H9 (cell line): ENCODE results near the gene DIAPH3. TPM values are rescaled to one million over a fixed set of nuclear protein-coding genes. Genes with fewer than 3 reads are reported as not detected.

ENCODE experiments used
- DNase-seq: peaks from one replicate; pipeline ENCODE4 v3.0.0-alpha.2; 2017
- H2AFZ ChIP-seq: one replicate; pipeline ENCODE4 v1.6.1; 2013; ENCODE audit warnings: mild to moderate bottlenecking, low read length, control low read depth, moderate library complexity
- H2AK5ac ChIP-seq: 2 replicates; pipeline ENCODE4 v1.6.1; 2013; ENCODE audit warnings: low read length, control low read depth, mixed read lengths; ENCODE audit not compliant: insufficient read length
- H2BK120ac ChIP-seq: one replicate; pipeline ENCODE4 v1.6.1; 2013; ENCODE audit warnings: low read depth, mild to moderate bottlenecking, low read length, control low read depth, inconsistent platforms; ENCODE audit not compliant: poor library complexity, severe bottlenecking
- H2BK12ac ChIP-seq: 2 replicates; pipeline ENCODE4 v1.6.1; 2013; ENCODE audit warnings: low read length, control low read depth, mixed read lengths, low read depth; ENCODE audit not compliant: insufficient read length
- H2BK15ac ChIP-seq: 2 replicates; pipeline ENCODE4 v1.6.1; 2013; ENCODE audit warnings: low read depth, low read length, control low read depth
- H2BK20ac ChIP-seq: one replicate; pipeline ENCODE4 v1.6.1; 2013; ENCODE audit warnings: low read depth, mild to moderate bottlenecking, low read length, control low read depth, inconsistent platforms; ENCODE audit not compliant: poor library complexity, severe bottlenecking
- H2BK5ac ChIP-seq: 2 replicates; pipeline ENCODE4 v1.6.1; 2013; ENCODE audit warnings: low read length, control low read depth, mixed read lengths; ENCODE audit not compliant: insufficient read length
- H3K14ac ChIP-seq: 2 replicates; pipeline ENCODE4 v1.6.1; 2013; ENCODE audit warnings: low read length, control low read depth; ENCODE audit not compliant: insufficient read depth
- H3K18ac ChIP-seq: 2 replicates; pipeline ENCODE4 v1.6.1; 2013; ENCODE audit warnings: low read depth, mild to moderate bottlenecking, mixed read lengths, low read length, control low read depth; ENCODE audit not compliant: insufficient read length
- H3K23ac ChIP-seq: 2 replicates; pipeline ENCODE4 v1.6.1; 2013; ENCODE audit warnings: low read length, control low read depth, mixed read lengths, low read depth; ENCODE audit not compliant: insufficient read length
- H3K23me2 ChIP-seq: 2 replicates; pipeline ENCODE4 v1.6.1; 2013; ENCODE audit warnings: low read depth, mild to moderate bottlenecking, mixed read lengths, low read length, control low read depth; ENCODE audit not compliant: insufficient read length, poor library complexity, severe bottlenecking
- H3K27ac ChIP-seq: 2 replicates; pipeline ENCODE4 v1.5.1; 2013; ENCODE audit warnings: low read length, control low read depth, mixed read lengths, low read depth; ENCODE audit not compliant: insufficient read length
- H3K27me3 ChIP-seq: 2 replicates; pipeline ENCODE4 v1.6.1; 2013; ENCODE audit warnings: low read length, control low read depth, inconsistent platforms; ENCODE audit not compliant: insufficient read depth
- H3K4ac ChIP-seq: 2 replicates; pipeline ENCODE4 v1.6.1; 2013; ENCODE audit warnings: low read depth, mild to moderate bottlenecking, control low read depth, inconsistent platforms, low read length, moderate library complexity
- H3K4me1 ChIP-seq: 2 replicates; pipeline ENCODE4 v1.6.1; 2013; ENCODE audit warnings: low read length, control low read depth, inconsistent platforms; ENCODE audit not compliant: insufficient read depth
- H3K4me2 ChIP-seq: 2 replicates; pipeline ENCODE4 v1.6.1; 2013; ENCODE audit warnings: low read length, control low read depth, mixed read lengths; ENCODE audit not compliant: insufficient read length, insufficient read depth
- H3K56ac ChIP-seq: 2 replicates; pipeline ENCODE4 v1.6.1; 2013; ENCODE audit warnings: low read depth, mild to moderate bottlenecking, mixed read lengths, low read length, control low read depth; ENCODE audit not compliant: insufficient read length
- H3K79me1 ChIP-seq: 2 replicates; pipeline ENCODE4 v1.6.1; 2013; ENCODE audit warnings: low read depth, mild to moderate bottlenecking, moderate library complexity, low read length, control low read depth, inconsistent platforms; ENCODE audit not compliant: insufficient read depth, poor library complexity, severe bottlenecking
- H3K79me2 ChIP-seq: 2 replicates; pipeline ENCODE4 v1.6.1; 2013; ENCODE audit warnings: low read length, control low read depth, inconsistent platforms; ENCODE audit not compliant: insufficient read depth
- H3K9ac ChIP-seq: 2 replicates; pipeline ENCODE4 v1.6.1; 2013; ENCODE audit warnings: low read length, control low read depth, mixed read lengths; ENCODE audit not compliant: insufficient read length; ENCODE audit errors: extremely low read depth
- H3K9me3 ChIP-seq: one replicate; pipeline ENCODE4 v1.6.1; 2013; ENCODE audit warnings: low read depth, low read length, inconsistent platforms; ENCODE audit not compliant: control insufficient read depth
- H3T11ph ChIP-seq: one replicate; pipeline ENCODE4 v1.6.1; 2013; ENCODE audit warnings: mild to moderate bottlenecking, low read length, control low read depth, inconsistent platforms
- H4K20me1 ChIP-seq: one replicate; pipeline ENCODE4 v1.6.1; 2013; ENCODE audit not compliant: control insufficient read depth, insufficient read length, insufficient read depth
- H4K5ac ChIP-seq: 2 replicates; pipeline ENCODE4 v1.6.1; 2013; ENCODE audit warnings: low read depth, mild to moderate bottlenecking, mixed read lengths, low read length, control low read depth; ENCODE audit not compliant: insufficient read length
- H4K8ac ChIP-seq: replicated peaks from 2 replicates; pipeline ENCODE4 v1.6.1; 2013; ENCODE audit warnings: low read length, control low read depth, mixed read lengths, low read depth; ENCODE audit not compliant: insufficient read length
- H4K91ac ChIP-seq: 2 replicates; pipeline ENCODE4 v1.6.1; 2013; ENCODE audit warnings: low read depth, mild to moderate bottlenecking, moderate library complexity, mixed read lengths, low read length, control low read depth; ENCODE audit not compliant: insufficient read length
- H3K27ac Mint-ChIP-seq, 3 experiments: 2 replicates in 2 of 3; 3 replicates in 1 of 3; pipeline ENCODE4 v1.8.0; 2020 to 2021; ENCODE audit warnings: mixed read lengths in 3 of 3, mild to moderate bottlenecking in 1 of 3, moderate library complexity in 1 of 3
- H3K27me3 Mint-ChIP-seq: 2 replicates; pipeline ENCODE4 v1.8.0; 2021; ENCODE audit warnings: low read depth, mild to moderate bottlenecking, moderate library complexity, mixed read lengths
- H3K36me3 Mint-ChIP-seq, 3 experiments: 2 replicates in 2 of 3; 3 replicates in 1 of 3; pipeline ENCODE4 v1.8.0; 2020 to 2021; ENCODE audit warnings: low read depth in 3 of 3, mixed read lengths in 3 of 3; ENCODE audit not compliant: insufficient read depth in 1 of 3
- H3K4me1 Mint-ChIP-seq, 2 experiments: 2 replicates each; pipeline ENCODE4 v1.8.0; 2020; ENCODE audit warnings: mixed read lengths in 2 of 2
- H3K4me3 Mint-ChIP-seq, 2 experiments: 2 replicates in 1 of 2; 3 replicates in 1 of 2; pipeline ENCODE4 v1.8.0; 2020 to 2021; ENCODE audit warnings: mild to moderate bottlenecking in 2 of 2, mixed read lengths in 2 of 2, moderate library complexity in 1 of 2
- H3K9me3 Mint-ChIP-seq, 2 experiments: 2 replicates in 1 of 2; 3 replicates in 1 of 2; pipeline ENCODE4 v1.8.0; 2020; ENCODE audit warnings: mild to moderate bottlenecking in 2 of 2, mixed read lengths in 2 of 2, moderate library complexity in 1 of 2
- CTCF ChIP-seq: fragments of 200-600 bp; sonication (generic); conservative IDR thresholded peaks from 3 replicates; pipeline ENCODE4 v1.8.0; 2021; ENCODE audit warnings: antibody characterized with exemption, mild to moderate bottlenecking
- WGBS: extraction: QIAGEN DNeasy Blood & Tissue Kit; methylation state at CpG from one replicate; pipeline ENCODE4 v1.1.7; 2013; ENCODE audit warnings: missing lambda C conversion rate, low lambda C conversion rate, mixed read lengths; ENCODE audit not compliant: insufficient read length; ENCODE audit errors: extremely low coverage; 5-methylcytosine and 5-hydroxymethylcytosine counted together
- total RNA-seq: library from RNA; stranded (reverse); gene quantifications from 2 replicates; pipeline ENCODE4 v1.2.1, GENCODE V29; 2021

Gene DIAPH3
- total RNA-seq, 1 experiment from 2014 or later: 23.1 TPM

- H3K4me1 ChIP-seq: no peaks in the 10 kb centered on the region
- no peak overlapping the region for H3K23ac ChIP-seq
- Mint-ChIP-seq H3K4me3 (no peak overlapping the region), H3K36me3 (no peaks in the 10 kb centered on the region), H3K4me1 (peaks cover 0 to 5% of the 10 kb centered on the region in 2 experiments; a peak in 1 of 4 replicates), H3K27ac (no peak overlapping the region), H3K9me3 (no peaks in the 10 kb centered on the region), H3K27me3 (no peaks in the 10 kb centered on the region)
- no peaks in the 10 kb centered on the region for H3K79me2 ChIP-seq
- H2BK12ac ChIP-seq: no peak overlapping the region
- H3K9me3 ChIP-seq: no peaks in the 10 kb centered on the region
- H3K9ac ChIP-seq: no peak overlapping the region
- no peak overlapping the region for H2BK5ac ChIP-seq
- no peak overlapping the region for H3K4ac ChIP-seq
- TF ChIP-seq CTCF: no peak
- no peak overlapping the region for H3K4me2 ChIP-seq
- H2BK20ac ChIP-seq: no peak overlapping the region
- H4K8ac ChIP-seq: no peak overlapping the region
- H4K5ac ChIP-seq: no peak overlapping the region
- H4K91ac ChIP-seq: no peak overlapping the region
- H2BK120ac ChIP-seq: no peak overlapping the region
- H3K14ac ChIP-seq: no peak overlapping the region
- no peak overlapping the region for H3K18ac ChIP-seq
- no peak overlapping the region for H3K27ac ChIP-seq
- H3K56ac ChIP-seq: no peak overlapping the region
- no peak overlapping the region for H3T11ph ChIP-seq
- no peak for DNase-seq
- H3K27me3 ChIP-seq: no peaks in the 10 kb centered on the region
- H2AFZ ChIP-seq: no peak overlapping the region
- H2BK15ac ChIP-seq: no peak overlapping the region
- H4K20me1 ChIP-seq: no peaks in the 10 kb centered on the region
- H3K79me1 ChIP-seq: no peaks in the 10 kb centered on the region
- no peaks in the 10 kb centered on the region for H3K23me2 ChIP-seq
- no peak overlapping the region for H2AK5ac ChIP-seq
- no CpG with 5 or more reads among the region's 1 CpG for WGBS
Observed at GRCh38 chr13:60213236-60213744, 49.6 kb upstream of the DIAPH3 start.
